Nephron (organoid): Measurements from ENCODE around the gene FNIP1.
A peak's percentile ranks its signal among the peaks of the same experiment; 100 is the strongest.

ENCODE experiments used
- H3K27ac Mint-ChIP-seq, 3 experiments: 2 replicates each; pipeline ENCODE4 v1.8.0; 2020; ENCODE audit warnings: mixed read lengths in 3 of 3, mild to moderate bottlenecking in 2 of 3, moderate library complexity in 1 of 3
- H3K27me3 Mint-ChIP-seq: 2 replicates; pipeline ENCODE4 v1.8.0; 2021; ENCODE audit warnings: low read depth, mild to moderate bottlenecking, moderate library complexity, mixed read lengths
- H3K36me3 Mint-ChIP-seq: 2 replicates; pipeline ENCODE4 v1.8.0; 2020; ENCODE audit warnings: low read depth, mixed read lengths
- H3K4me1 Mint-ChIP-seq: 2 replicates; pipeline ENCODE4 v1.8.0; 2020; ENCODE audit warnings: mixed read lengths
- H3K4me3 Mint-ChIP-seq, 3 experiments: 2 replicates each; pipeline ENCODE4 v1.8.0; 2020; ENCODE audit warnings: mild to moderate bottlenecking in 3 of 3, mixed read lengths in 3 of 3, moderate library complexity in 2 of 3
- H3K9me3 Mint-ChIP-seq: 2 replicates; pipeline ENCODE4 v1.8.0; 2020; ENCODE audit warnings: mixed read lengths
- TF ChIP-seq, protein P1 (sequence below), 3 experiments: fragments of 200-600 bp; sonication (generic); IDR thresholded peaks; one replicate each; pipeline ENCODE4 v1.5.0; 2021; ENCODE audit warnings: antibody characterized with exemption in 3 of 3; ENCODE audit not compliant: unreplicated experiment in 3 of 3

FNIP1 gene

DNA sequence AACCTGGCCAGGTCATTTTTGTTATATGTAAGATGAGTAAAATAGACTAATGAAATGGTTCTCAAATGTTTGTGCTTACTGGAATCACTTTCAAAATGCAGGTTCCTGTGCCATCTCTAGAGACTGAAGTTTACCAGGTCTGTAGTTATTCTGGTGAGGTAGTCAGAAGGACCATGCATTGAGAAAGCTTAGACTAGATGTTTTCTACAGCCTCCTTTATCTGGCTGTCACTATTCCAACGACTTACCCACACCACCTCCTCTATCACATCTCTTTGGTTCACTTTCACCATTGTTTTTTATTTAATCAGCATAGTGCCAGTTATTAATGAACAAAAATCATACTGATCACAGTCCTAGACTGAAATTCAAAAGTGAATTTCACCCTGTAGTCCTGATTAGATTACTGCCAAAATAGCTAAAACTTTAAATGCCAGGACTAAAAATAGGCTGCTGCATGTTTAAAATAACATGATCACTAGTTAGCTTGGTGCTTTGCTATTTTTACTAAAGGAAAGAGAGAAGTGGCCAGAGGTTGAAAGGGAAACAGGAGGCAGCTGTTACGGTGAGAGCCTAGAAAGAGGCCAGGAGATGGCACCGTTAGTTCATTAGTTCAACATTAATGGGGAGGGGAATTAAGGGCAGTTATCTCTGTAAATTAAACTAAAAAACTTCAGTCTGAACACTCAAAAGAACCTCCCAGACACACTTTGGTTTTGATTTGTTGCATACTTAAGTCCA lies 13.9 kb upstream of the FNIP1 start:
- no peak overlapping the region for H3K27ac Mint-ChIP-seq
- H3K9me3 Mint-ChIP-seq, result no peaks in the 10 kb centered on the region
- H3K36me3 Mint-ChIP-seq, result no peaks in the 10 kb centered on the region
- H3K27me3 Mint-ChIP-seq, result peaks cover 4% of the 10 kb centered on the region
- TF ChIP-seq, protein P1, sequence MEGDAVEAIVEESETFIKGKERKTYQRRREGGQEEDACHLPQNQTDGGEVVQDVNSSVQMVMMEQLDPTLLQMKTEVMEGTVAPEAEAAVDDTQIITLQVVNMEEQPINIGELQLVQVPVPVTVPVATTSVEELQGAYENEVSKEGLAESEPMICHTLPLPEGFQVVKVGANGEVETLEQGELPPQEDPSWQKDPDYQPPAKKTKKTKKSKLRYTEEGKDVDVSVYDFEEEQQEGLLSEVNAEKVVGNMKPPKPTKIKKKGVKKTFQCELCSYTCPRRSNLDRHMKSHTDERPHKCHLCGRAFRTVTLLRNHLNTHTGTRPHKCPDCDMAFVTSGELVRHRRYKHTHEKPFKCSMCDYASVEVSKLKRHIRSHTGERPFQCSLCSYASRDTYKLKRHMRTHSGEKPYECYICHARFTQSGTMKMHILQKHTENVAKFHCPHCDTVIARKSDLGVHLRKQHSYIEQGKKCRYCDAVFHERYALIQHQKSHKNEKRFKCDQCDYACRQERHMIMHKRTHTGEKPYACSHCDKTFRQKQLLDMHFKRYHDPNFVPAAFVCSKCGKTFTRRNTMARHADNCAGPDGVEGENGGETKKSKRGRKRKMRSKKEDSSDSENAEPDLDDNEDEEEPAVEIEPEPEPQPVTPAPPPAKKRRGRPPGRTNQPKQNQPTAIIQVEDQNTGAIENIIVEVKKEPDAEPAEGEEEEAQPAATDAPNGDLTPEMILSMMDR (IDR thresholded peaks at IDR 0.05; ENCODE audit: unreplicated experiment in 3 of 3), result no peak
- no peak overlapping the region for H3K4me3 Mint-ChIP-seq
- peaks cover 10% of the 10 kb centered on the region for H3K4me1 Mint-ChIP-seq

- H3K36me3 Mint-ChIP-seq, result peaks cover 4% of the 10 kb centered on the region
- H3K27ac Mint-ChIP-seq, result peak overlapping the region; percentile 75 to 96 (median 93)
- H3K4me3 Mint-ChIP-seq, result peak overlapping the region; percentile 94 to 100 (median 98)
- no peaks in the 10 kb centered on the region for H3K27me3 Mint-ChIP-seq
- no peaks in the 10 kb centered on the region for H3K9me3 Mint-ChIP-seq
- H3K4me1 Mint-ChIP-seq, result peaks cover 27% of the 10 kb centered on the region
- TF ChIP-seq, protein P1 (IDR thresholded peaks at IDR 0.05; ENCODE audit: unreplicated experiment in 3 of 3), result no peak
These were observed 681 bp downstream of the FNIP1 start for GRCh38 chr5:131795879-131796792.

- Mint-ChIP-seq H3K9me3 (no peaks in the 10 kb centered on the region), H3K27ac (peak overlapping the region; percentile 70 to 96 (median 75)), H3K27me3 (no peaks in the 10 kb centered on the region), H3K36me3 (peaks cover 4% of the 10 kb centered on the region), H3K4me3 (peak overlapping the region; percentile 94 to 100 (median 98)), H3K4me1 (peaks cover 27% of the 10 kb centered on the region)
- TF ChIP-seq, protein P1 (IDR thresholded peaks at IDR 0.05; ENCODE audit: unreplicated experiment in 3 of 3), result no peak
These were observed 1.6 kb downstream of the FNIP1 start for GRCh38 chr5:131795228-131795627.

DNA sequence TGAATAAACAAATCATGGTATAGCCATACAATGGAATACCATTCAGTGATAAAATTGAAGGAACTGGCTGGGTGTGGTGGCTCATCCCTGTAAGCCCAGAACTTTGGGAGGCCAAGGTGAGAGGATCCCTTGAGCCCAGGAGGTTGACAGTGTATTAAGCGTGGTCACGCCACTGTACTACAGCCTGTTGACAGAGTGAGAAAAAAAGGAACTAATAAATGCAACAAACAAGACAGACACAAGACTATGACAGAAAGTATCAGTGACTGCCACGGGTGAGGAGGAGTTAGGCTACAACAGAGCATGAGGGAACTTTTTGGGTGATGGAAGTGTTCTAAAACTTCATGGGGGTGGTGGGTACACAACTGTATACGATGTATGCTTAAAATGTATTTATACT lies 2.2 kb downstream of the FNIP1 start:
- TF ChIP-seq, protein P1 (IDR thresholded peaks at IDR 0.05; ENCODE audit: unreplicated experiment in 3 of 3), result no peak
- Mint-ChIP-seq H3K4me1 (peaks cover 27% of the 10 kb centered on the region), H3K27me3 (no peaks in the 10 kb centered on the region), H3K27ac (peak overlapping the region; percentile 20 to 45 (median 21)), H3K4me3 (peak overlapping the region; percentile 72 to 100 (median 80)), H3K36me3 (peaks cover 4% of the 10 kb centered on the region), H3K9me3 (no peaks in the 10 kb centered on the region)

- TF ChIP-seq, protein P1 (IDR thresholded peaks at IDR 0.05; ENCODE audit: unreplicated experiment in 3 of 3), result no peak
- H3K27me3 Mint-ChIP-seq, result peaks cover under 1% of the 10 kb centered on the region
- no peaks in the 10 kb centered on the region for H3K9me3 Mint-ChIP-seq
- no peak overlapping the region for H3K4me3 Mint-ChIP-seq
- peaks cover 25% of the 10 kb centered on the region for H3K4me1 Mint-ChIP-seq
- H3K36me3 Mint-ChIP-seq, result peaks cover 4% of the 10 kb centered on the region
- H3K27ac Mint-ChIP-seq, result no peak overlapping the region
These were observed 3.9 kb downstream of the FNIP1 start for GRCh38 chr5:131792896-131793295.
